ENCODE measurements around the gene LRRC73. TPM values are rescaled to one million over a fixed set of nuclear protein-coding genes. Genes with fewer than 3 reads are reported as not detected.
"Not testable (repeated sequence)": the region's sequence is repeated elsewhere in the genome, so short reads cannot be mapped to it uniquely, and the experiment has no call there.

Gene LRRC73
- total RNA-seq, 2 experiments from 2014 or later: 0.15 to 0.17 TPM

DNA sequence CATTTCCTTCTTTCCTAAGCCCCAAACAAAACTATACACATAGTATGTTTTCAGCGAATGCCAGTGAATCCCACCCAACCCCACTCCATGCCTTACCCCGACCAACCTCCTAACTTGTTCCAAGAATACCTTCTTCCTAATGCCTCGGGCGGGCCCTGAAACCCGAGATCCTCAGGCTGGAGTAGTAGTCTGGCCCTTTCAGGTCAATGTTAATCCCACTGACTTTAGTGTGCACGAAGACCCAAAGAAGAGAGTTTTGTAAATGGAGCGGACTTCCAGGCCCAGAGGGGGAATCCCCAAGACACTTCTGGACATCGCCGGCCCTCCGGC lies 6.2 kb upstream of the LRRC73 start:
- POLR2A ChIA-PET: interaction anchor here (0.6 to 1.0 kb wide), 2 partner anchors 9 to 61 kb away, joined by 5 to 7 read pairs; partner anchors contain the start of gene DLK2
- CTCF ChIA-PET: interaction anchor here (0.8 to 2.5 kb wide), 2 partner anchors 10 to 84 kb away, joined by 3 to 16 read pairs; no protein-coding TSS in a partner anchor

DNA sequence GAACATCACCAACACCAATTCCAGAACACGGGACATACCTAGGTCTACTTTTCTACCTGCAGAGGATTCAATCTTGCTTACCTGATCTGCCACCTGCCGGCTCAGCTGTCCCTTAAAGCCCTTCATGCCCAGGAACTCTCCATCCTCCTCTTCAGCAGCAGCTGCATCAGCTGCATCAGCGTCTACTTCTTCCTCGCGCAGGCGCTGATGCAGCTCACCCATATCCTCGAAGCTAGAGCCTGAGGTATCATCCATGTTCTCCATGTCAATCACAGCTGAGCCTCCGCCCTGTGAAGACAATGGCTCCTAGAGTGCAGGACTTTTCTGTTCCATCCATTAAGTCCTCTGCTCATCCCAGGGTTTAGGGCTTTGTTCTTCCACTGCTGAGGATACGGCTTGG lies 5.7 kb upstream of the LRRC73 start:
- CTCF ChIA-PET: interaction anchor here (2.5 kb wide), 1 partner anchor 9 kb away, joined by 16 read pairs; no protein-coding TSS in a partner anchor
- POLR2A ChIA-PET: no interaction called here

DNA sequence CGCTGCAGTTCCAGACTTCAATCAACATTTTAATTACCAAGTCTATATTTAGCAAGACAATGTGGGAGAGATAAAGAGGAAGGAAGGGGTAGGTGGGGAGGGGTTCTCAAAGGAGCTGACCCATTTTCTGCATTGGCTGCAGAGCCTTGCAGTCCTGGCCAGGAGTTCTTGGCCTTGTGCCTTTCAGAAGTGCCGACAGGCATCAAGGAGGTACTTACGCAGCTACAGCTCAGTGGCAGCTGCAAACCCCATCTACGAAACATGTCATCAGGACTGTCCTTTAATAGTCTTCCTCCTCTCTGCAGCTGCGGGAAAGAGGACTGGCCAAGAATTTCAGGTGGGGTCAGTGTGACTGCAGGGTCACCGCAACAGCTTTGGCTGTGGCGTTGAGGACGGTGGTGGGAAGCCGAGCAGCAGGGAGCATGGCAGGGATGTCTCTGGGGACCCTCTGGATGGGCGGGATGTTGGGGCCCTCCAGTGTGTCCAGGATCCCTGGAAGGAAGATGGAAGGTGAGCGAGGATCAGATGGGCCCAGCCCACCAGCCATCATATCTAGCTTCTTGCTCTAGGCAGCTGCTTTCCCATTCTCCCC lies 1.8 kb upstream of the LRRC73 start:
- POLR2A ChIA-PET: interaction anchor here (0.6 kb wide), 1 partner anchor 78 kb away, joined by 3 read pairs; no protein-coding TSS in a partner anchor
- CTCF ChIA-PET: no interaction called here

DNA sequence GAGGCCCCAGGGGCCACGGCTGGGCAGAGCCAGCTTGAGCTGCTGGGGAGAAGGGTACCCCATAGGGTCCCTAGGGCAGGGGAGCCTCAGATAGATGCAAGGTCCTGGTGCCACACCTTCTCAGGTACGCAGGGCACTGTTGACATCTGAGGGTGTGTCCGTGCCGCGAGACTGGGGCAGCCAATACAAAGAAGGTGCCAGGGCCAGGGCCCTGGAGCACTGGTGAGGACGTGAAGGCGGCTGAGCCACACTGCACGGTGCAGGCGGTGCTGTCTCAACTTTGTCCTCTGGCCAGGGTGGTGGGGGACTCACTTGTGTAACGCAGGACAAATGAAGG lies 649 bp upstream of the LRRC73 start:
- CTCF ChIA-PET: interaction anchor here (1.5 kb wide), 1 partner anchor 611 kb away, joined by 3 read pairs; no protein-coding TSS in a partner anchor
- POLR2A ChIA-PET: no interaction called here

DNA sequence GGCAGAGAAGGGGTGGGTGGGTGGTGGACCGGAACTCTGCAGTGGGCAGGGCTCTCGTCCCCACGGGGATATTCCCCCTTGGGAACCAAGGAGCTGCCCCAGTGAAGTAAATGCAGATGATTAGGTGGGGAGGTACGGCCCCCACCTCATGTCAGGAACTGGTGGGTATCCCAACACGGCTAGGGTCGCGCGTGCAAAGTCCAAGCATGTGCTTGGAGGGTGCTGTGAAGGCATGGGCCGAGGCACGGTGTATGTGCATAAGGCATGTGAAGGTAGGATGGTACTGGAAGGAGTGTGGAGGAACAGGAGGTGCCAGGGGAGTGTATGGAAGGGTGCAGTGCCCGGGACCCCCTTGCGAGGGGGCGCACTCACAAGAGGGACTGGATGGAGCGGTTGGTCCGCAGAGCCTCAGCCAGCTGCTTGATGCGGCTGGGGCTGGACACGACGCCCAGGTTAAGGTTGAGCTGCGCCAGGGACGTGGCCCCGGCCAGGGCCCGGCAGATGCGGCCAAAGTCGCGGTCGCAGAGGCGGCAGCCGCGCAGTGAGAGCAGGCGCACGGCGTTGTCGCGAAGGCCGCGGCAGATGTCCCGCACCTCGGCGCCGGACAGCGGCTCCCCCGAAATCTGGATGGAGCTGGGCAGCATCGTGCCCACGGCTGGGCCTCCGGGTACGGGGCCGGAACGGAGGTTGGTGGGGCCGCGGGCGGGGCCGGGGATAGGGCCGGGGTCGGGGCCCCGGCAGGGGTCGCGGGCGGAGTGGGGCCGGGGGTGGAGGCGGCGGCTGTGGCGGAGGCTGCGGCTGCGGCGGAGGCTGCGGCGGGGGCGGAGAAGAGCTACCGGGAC lies 783 bp downstream of the LRRC73 start:
- POLR2A ChIA-PET: interaction anchor here (0.6 kb wide), 1 partner anchor 28 kb away, joined by 8 read pairs; no protein-coding TSS in a partner anchor
- CTCF ChIA-PET: interaction anchor here (0.9 to 1.9 kb wide), 6 partner anchors 9 to 609 kb away, joined by 3 to 8 read pairs (median 3); no protein-coding TSS in a partner anchor

DNA sequence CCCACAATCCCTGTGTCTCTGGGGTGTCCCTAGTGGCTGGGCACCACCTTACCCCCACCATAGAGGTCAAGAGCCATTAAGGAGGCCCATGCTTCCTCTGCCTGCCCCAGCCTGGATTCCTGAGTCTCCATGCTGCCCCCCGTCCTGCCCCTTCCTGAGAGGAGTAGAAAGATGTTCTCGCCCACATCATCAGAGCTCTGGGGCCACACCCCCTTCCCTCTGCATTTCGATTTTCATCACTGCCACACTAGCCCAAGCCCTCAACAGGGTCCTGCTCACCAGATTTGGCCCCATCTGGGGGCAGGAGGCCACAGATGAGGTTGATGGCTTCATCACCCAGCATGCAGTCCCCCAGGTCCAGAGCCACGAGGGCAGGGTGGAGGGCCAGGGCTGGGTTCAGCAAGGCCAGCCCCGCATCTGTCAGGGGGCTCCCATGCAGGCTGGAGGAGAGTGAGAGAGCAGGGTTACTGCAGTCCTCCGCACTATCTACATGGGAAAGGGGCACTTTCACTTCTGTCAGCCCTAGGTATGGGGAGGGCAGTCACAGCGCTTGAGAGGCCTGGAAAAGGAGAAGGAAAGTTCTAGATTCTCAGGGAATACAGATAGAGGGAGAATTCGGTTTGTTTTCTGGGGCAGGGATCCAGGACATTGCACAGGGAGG lies 1.5 kb downstream of the LRRC73 start:
- POLR2A ChIA-PET: no interaction called here
- CTCF ChIA-PET: interaction anchor here (1.7 to 3.4 kb wide), 3 partner anchors 12 to 81 kb away, joined by 4 to 13 read pairs (median 8); partner anchors contain the start of gene ABCC10

DNA sequence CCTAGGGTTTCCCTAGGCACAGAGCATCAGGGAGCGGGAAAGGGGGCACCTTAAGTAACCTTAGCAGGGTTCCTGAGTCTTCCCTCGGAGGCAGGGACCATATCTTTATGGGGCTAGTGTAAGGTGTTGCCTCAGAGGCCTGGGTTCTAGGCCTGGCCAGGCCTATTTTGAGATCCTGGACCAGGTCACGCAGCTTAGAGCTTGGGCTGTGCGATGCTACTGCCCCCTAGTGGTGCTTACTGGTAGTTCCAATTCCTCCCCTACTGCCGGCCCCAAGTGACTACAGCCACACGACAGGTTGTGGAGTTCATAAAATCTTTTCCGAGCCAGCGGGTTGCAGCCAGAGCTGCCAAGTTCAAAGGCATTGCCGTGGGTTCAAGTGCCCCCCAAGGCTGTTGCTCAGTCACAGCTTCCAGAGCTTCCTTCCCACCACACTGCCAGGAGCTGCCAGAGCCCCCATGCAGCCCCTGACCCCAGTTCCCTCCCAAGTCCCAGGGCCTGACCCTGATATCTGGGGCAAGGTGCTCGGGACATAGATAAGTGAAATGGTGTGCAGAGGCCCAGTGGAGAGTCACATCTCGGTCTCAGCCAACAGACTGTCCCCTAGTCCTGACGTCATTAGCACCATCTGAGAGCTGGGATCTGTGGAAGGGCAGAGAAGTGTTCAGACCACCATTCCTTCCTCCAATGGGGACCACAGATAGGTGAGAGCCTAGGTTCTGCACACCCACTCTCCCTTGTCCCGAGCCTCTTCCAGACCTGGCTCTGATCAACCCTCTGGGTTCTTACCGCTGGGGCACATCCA lies 3.3 kb downstream of the LRRC73 start:
- ChIA-PET POLR2A (no interaction called here), CTCF (interaction anchor here (0.7 to 3.8 kb wide), 25 partner anchors 10 to 327 kb away, joined by 3 to 33 read pairs (median 4); partner anchors contain the start of genes ABCC10, CRIP3, DLK2 and POLR1C)

DNA sequence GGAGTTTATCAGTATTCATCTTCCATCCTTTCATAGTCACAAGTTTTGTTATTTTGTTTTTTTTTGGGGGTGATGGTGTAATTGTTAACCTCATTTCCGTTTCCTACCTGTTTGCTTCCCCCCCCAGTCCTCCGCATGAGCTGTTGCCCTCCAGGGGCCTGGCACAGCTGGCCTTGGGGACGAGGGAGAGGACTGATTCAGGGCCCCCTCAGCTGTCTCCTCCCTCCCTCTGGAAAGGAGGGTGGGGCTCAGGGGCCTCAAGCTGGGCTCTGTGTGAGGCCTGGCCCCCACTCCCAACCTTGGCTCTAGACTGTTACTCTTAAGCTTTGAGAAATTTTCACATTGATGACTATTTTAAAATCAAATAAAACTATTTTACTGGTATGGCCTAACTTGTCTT lies 4.0 kb downstream of the LRRC73 start:
- ChIA-PET POLR2A (interaction anchor here (0.5 to 1.5 kb wide), 3 partner anchors 11 to 36 kb away, joined by 3 to 4 read pairs (median 3); partner anchors contain the start of gene POLR1C), CTCF (interaction anchor here (0.7 to 3.8 kb wide), 19 partner anchors 10 to 280 kb away, joined by 3 to 33 read pairs (median 4); partner anchors contain the start of genes CRIP3, DLK2, POLR1C and YIPF3)

DNA sequence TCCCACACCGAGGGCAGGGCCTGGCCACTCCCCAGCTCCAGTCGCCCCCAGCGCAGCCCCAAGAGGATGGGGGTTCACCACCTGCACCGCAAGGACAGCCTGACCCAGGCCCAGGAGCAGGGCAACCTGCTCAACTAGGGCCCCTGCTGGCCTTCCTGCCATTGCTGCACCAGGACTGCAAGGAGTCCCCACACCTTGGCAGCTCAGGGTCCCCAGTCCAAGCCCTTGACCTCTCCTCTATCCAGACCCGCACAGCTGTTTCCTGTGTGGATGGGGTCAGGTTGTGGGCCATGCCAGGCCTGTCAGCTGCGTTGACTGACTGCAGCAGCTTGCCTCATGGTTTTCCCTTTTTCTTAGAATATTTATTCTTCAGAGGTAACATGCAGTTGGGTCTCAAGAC lies 4.4 kb downstream of the LRRC73 start:
- POLR2A ChIA-PET: interaction anchor here (0.5 to 1.5 kb wide), 3 partner anchors 12 to 36 kb away, joined by 3 to 4 read pairs (median 3); partner anchors contain the start of gene POLR1C
- CTCF ChIA-PET: interaction anchor here (0.9 to 3.8 kb wide), 13 partner anchors 9 to 252 kb away, joined by 3 to 33 read pairs (median 6); partner anchors contain the start of genes CRIP3, DLK2, POLR1C and YIPF3

DNA sequence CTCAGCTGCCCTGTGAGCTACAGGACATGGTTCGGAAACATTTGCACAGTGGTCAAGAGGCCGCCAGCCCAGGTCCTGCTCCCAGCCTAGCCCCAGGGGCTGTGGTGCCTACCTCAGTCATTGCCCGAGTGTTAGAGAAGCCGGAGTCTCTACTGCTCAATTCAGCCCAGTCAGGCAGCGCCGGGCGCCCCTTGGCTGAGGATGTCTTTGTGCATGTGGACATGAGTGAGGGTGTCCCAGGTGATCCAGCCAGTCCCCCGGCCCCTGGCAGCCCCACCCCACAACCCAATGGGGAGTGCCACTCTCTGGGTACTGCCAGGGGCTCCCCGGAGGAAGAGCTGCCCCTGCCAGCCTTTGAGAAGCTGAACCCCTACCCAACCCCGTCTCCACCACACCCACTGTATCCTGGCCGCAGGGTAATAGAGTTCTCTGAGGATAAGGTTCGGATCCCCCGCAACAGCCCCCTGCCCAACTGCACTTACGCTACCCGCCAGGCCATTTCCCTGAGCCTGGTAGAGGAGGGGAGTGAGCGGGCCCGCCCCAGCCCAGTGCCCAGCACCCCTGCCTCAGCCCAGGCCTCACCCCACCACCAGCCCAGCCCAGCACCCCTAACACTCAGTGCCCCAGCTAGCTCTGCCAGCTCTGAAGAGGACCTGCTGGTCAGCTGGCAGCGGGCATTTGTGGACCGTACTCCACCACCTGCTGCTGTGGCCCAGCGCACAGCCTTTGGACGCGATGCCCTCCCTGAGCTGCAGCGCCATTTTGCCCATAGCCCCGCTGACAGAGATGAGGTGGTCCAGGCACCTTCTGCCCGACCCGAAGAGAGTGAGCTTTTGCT lies 5.2 kb downstream of the LRRC73 start:
- CTCF ChIA-PET: interaction anchor here (0.7 to 3.8 kb wide), 10 partner anchors 9 to 196 kb away, joined by 3 to 33 read pairs (median 10); partner anchors contain the start of genes CRIP3, DLK2, POLR1C and TJAP1
- POLR2A ChIA-PET: interaction anchor here (0.5 to 1.5 kb wide), 3 partner anchors 12 to 48 kb away, joined by 3 to 8 read pairs (median 3); partner anchors contain the start of genes POLR1C and TJAP1

DNA sequence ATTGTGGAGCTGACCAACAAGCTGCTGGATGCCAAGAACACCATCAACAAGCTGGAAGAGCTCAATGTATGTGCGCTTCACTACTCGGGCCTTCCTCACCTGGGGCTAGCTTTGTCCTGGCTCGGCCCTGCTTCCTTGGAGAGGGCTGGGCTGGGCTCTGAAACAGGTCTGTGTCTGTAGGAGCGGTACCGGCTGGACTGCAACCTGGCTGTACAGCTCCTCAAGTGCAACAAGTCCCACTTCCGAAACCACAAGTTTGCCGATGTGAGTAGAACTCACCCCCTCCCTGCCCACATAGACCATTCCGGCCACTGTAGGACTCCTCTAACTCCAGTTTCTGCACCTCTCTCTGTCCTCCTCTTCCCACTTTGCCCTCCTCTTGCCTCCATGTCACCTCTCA lies 6.7 kb downstream of the LRRC73 start:
- CTCF ChIA-PET: no interaction called here
- POLR2A ChIA-PET: interaction anchor here (0.5 kb wide), 1 partner anchor 47 kb away, joined by 3 read pairs; no protein-coding TSS in a partner anchor

DNA sequence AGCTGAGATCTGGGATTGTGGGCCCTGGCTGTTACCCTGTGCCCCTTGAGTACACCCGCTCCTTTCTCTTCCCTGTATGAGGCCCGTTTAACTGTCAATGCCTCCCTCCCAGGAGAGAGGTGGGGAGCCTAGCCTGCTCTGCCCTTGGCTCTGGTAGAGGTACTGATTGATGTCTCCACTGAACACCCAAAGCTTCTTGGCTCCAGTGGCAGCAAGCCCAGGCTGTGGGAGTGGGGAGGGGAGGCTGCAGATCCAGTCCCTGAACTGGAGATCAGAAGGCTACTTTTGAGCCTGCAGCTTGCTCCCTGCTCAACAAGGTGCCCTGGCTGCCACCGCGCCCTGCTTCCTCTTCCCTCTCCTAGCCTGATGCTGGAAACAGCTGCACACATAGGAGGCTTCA lies 7.5 kb downstream of the LRRC73 start:
- ChIA-PET CTCF (no interaction called here), POLR2A (no interaction called here)

DNA sequence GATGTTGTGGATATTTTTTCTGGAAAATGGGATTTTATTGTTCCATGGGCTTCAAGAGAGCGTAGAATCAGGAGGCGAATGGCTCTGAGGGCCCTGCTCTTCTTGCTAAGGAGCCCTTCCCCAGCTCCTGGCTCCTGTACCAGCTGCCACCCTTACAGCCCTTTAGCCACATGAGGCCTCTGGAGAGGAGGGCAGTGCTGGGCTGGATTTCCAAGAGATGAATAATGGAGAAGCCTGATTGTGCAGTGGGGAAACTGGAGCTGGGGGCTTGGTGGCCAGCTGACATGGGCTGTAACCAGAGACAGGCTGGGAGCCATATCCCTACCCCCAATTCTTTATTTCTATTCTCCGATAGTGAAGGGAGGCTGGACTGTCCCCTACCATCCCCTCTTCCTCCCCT lies 9.2 kb downstream of the LRRC73 start:
- CTCF ChIA-PET: interaction anchor here (1.0 to 1.2 kb wide), 3 partner anchors 9 to 46 kb away, joined by 3 read pairs; partner anchors contain the start of gene LRRC73
- POLR2A ChIA-PET: no interaction called here

DNA sequence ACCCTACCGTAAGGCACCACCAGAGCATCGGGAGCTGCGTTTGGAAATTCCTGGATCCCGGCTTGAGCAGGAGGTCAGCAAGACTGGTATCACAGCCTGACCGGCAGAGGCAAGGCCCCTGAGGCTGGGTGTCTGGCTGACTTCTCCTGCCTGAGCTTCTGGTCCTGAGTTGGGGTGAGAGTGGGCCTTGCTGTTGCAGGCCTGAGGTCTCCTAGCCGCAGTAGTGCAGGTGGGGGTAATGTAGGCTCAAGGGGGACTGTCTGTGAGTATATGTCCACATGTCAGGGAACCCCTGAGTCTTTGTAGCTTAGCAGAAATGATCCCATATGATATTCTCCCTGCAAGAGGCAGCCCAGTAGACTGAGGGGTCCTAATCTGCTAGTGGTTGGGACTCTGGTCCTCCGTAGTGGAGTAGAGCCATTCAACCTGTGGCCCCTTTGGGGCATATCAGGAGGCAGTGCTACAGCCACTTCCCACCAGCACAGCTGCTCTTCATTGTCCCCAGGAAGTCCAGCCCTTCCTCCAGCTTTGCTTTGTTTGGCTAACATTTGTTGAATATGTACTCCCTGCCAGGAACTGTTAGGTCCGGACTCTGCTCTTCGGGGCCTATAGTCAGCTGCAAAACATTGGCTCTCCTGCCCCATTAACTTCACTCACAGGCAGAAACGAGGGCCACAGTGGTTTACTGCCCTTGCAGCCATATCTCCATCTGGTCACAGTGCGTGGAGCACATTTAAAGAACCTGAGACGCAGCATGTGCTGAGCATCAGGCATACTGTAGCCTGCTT lies 10.9 kb downstream of the LRRC73 start:
- CTCF ChIA-PET: interaction anchor here (5.1 kb wide), 1 partner anchor 7 kb away, joined by 27 read pairs; no protein-coding TSS in a partner anchor
- POLR2A ChIA-PET: no interaction called here

DNA sequence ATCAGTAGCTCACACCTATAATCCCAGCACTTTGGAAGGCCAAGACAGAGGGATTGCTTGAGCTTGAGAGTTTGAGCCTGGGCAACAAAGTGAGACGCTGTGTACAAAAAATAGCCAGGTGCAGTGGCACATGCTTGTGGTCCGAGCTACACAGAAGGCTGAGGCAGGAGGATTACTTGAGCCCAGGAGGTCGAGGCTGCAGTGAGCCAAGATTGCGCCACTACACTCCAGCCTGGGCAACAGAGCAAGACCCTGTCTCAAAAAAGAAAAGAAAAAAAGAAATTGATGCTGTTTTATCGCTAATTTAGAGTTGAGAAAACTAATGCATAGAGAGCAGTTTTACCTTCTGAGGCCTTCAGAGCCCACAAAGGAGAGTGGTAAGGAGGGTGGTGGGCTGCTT lies 11.9 kb downstream of the LRRC73 start:
- CTCF ChIA-PET: interaction anchor here (5.1 kb wide), 1 partner anchor 8 kb away, joined by 27 read pairs; no protein-coding TSS in a partner anchor
- POLR2A ChIA-PET: not testable (repeated sequence)

DNA sequence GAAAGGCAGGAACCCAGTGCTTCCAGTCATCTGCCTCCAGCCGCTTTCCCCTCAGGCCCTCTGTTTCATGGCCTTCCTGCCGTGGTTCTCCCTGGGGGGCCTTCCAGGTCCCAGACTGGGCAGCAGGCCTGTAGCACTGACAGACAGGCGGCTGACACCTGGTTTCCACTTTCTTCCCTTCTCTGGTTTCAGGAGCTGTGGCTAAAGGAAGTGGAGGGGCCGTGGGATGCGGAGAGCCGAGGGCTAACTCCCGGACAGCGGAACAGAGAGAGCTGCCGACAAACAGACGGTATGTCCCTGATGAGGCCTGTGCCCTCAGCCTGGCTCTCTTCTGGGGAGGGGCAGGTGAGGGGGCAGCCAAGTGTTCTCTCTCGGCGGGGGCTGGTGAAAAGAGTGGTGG lies 12.5 kb downstream of the LRRC73 start:
- CTCF ChIA-PET: interaction anchor here (5.1 kb wide), 1 partner anchor 8 kb away, joined by 27 read pairs; no protein-coding TSS in a partner anchor
- POLR2A ChIA-PET: no interaction called here

DNA sequence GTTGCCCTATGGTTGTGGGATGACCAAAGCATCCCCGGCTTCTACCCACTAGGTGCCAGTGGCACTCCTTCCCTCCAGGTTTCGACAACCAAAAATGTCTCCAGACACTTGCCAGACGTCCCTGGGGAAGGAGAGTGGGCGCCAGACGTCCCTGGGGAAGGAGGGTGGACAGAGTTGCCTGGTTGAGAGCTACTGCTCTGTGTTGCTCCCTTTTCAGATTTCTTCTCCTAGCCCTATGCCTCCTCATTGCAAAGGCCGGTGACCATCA lies 13.1 kb downstream of the LRRC73 start:
- POLR2A ChIA-PET: no interaction called here
- CTCF ChIA-PET: interaction anchor here (1.4 to 5.1 kb wide), 2 partner anchors 9 to 41 kb away, joined by 6 to 27 read pairs; no protein-coding TSS in a partner anchor

Data from activated CD8-positive, alpha-beta memory T cell treated with anti-CD3 and anti-CD28 coated beads for 36 hours (primary cell).